Measurements from ENCODE around the gene TMBIM1. TPM values are rescaled to one million over a fixed set of nuclear protein-coding genes. Genes with fewer than 3 reads are reported as not detected.

The TMBIM1 gene
- total RNA-seq, 1 experiment from 2014 or later = 23.5 TPM

DNA sequence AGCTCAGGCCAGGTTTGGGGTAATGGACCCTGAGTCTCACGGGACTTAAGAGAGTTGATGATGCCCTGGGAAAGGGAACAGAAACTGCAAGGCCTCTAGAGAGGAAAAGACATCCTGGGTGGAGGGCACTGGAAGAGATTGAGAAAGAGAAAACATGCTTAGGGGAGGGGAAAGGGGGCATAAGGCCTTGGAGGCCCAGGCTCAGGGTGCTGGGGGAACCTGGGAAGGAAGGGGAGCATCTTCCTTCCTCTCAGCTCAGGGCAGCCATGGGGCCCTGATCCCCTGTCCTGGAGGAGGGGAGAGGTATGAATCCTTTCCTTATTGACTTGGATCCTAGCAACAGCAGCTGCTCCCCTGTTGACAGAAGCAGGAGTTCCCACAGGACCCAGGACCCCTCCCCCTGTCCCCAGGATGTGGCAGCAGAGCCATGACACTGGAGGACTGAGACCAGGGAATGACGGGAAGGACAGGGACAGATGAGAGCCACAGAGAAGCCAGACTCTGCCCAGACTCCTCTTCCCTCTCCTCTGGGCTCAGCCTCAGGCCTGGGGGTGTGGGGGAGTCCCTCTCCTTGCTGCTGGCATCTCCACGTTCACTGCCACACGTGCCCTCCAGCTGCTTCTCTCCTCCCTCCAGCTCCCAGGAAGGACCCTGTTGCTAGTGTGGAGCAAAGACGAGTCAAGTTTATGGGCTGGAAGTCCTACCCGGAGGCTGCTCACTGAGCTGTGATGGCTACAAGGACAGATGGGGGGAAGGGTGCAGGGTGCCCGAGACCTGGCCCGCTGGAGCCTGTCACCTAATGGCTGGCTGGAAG lies 30.7 kb downstream of the TMBIM1 start:
- H3K27ac Mint-ChIP-seq = peak overlapping the region; percentile 45; the same call in 1 of the 2 replicates
- ATAC-seq (no peak), DNase-seq (ENCODE audit: low spot score) (no peak)
- peaks cover 28% of the 10 kb centered on the region for H3K4me1 Mint-ChIP-seq
- H3K9me3 Mint-ChIP-seq = no peaks in the 10 kb centered on the region
- peaks cover 7% of the 10 kb centered on the region for H3K36me3 Mint-ChIP-seq
- H3K4me3 Mint-ChIP-seq = no peak overlapping the region
- peaks cover 3% of the 10 kb centered on the region; the same call in 1 of the 2 replicates for H3K27me3 Mint-ChIP-seq (ENCODE audit: low read depth)
- POLR2A ChIA-PET = no interaction called here
- CTCF ChIA-PET = interaction anchor here (1.0 to 5.8 kb wide), 4 partner anchors 9 to 168 kb away, joined by 3 to 43 read pairs (median 4); partner anchors contain the start of genes AAMP and PNKD
- TF ChIP-seq, protein P1, sequence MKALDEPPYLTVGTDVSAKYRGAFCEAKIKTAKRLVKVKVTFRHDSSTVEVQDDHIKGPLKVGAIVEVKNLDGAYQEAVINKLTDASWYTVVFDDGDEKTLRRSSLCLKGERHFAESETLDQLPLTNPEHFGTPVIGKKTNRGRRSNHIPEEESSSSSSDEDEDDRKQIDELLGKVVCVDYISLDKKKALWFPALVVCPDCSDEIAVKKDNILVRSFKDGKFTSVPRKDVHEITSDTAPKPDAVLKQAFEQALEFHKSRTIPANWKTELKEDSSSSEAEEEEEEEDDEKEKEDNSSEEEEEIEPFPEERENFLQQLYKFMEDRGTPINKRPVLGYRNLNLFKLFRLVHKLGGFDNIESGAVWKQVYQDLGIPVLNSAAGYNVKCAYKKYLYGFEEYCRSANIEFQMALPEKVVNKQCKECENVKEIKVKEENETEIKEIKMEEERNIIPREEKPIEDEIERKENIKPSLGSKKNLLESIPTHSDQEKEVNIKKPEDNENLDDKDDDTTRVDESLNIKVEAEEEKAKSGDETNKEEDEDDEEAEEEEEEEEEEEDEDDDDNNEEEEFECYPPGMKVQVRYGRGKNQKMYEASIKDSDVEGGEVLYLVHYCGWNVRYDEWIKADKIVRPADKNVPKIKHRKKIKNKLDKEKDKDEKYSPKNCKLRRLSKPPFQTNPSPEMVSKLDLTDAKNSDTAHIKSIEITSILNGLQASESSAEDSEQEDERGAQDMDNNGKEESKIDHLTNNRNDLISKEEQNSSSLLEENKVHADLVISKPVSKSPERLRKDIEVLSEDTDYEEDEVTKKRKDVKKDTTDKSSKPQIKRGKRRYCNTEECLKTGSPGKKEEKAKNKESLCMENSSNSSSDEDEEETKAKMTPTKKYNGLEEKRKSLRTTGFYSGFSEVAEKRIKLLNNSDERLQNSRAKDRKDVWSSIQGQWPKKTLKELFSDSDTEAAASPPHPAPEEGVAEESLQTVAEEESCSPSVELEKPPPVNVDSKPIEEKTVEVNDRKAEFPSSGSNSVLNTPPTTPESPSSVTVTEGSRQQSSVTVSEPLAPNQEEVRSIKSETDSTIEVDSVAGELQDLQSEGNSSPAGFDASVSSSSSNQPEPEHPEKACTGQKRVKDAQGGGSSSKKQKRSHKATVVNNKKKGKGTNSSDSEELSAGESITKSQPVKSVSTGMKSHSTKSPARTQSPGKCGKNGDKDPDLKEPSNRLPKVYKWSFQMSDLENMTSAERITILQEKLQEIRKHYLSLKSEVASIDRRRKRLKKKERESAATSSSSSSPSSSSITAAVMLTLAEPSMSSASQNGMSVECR (CRISPR knock-in tag; IDR thresholded peaks at IDR 0.05; ENCODE audit: borderline replicate concordance) = no peak
- TF ChIP-seq, protein P2, sequence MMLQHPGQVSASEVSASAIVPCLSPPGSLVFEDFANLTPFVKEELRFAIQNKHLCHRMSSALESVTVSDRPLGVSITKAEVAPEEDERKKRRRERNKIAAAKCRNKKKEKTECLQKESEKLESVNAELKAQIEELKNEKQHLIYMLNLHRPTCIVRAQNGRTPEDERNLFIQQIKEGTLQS (CRISPR knock-in tag; conservative IDR thresholded peaks at IDR 0.05) = no peak
- TF ChIP-seq NR1H2 (CRISPR knock-in tag; IDR thresholded peaks at IDR 0.05) = no peak
- no peak for TF ChIP-seq MXD4 (CRISPR knock-in tag; IDR thresholded peaks at IDR 0.05; ENCODE audit: borderline replicate concordance)
- no peak for TF ChIP-seq ZNF317 (CRISPR knock-in tag; IDR thresholded peaks at IDR 0.05; ENCODE audit: borderline replicate concordance, low read depth)
- TF ChIP-seq, protein P3, sequence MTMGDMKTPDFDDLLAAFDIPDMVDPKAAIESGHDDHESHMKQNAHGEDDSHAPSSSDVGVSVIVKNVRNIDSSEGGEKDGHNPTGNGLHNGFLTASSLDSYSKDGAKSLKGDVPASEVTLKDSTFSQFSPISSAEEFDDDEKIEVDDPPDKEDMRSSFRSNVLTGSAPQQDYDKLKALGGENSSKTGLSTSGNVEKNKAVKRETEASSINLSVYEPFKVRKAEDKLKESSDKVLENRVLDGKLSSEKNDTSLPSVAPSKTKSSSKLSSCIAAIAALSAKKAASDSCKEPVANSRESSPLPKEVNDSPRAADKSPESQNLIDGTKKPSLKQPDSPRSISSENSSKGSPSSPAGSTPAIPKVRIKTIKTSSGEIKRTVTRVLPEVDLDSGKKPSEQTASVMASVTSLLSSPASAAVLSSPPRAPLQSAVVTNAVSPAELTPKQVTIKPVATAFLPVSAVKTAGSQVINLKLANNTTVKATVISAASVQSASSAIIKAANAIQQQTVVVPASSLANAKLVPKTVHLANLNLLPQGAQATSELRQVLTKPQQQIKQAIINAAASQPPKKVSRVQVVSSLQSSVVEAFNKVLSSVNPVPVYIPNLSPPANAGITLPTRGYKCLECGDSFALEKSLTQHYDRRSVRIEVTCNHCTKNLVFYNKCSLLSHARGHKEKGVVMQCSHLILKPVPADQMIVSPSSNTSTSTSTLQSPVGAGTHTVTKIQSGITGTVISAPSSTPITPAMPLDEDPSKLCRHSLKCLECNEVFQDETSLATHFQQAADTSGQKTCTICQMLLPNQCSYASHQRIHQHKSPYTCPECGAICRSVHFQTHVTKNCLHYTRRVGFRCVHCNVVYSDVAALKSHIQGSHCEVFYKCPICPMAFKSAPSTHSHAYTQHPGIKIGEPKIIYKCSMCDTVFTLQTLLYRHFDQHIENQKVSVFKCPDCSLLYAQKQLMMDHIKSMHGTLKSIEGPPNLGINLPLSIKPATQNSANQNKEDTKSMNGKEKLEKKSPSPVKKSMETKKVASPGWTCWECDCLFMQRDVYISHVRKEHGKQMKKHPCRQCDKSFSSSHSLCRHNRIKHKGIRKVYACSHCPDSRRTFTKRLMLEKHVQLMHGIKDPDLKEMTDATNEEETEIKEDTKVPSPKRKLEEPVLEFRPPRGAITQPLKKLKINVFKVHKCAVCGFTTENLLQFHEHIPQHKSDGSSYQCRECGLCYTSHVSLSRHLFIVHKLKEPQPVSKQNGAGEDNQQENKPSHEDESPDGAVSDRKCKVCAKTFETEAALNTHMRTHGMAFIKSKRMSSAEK (CRISPR knock-in tag; IDR thresholded peaks at IDR 0.05; ENCODE audit: borderline replicate concordance) = no peak
- no peak for TF ChIP-seq ZNF423 (CRISPR knock-in tag; IDR thresholded peaks at IDR 0.05)
- no peak for TF ChIP-seq ZNF232 (CRISPR knock-in tag; IDR thresholded peaks at IDR 0.05)
- no peak for TF ChIP-seq SOX15 (CRISPR knock-in tag; IDR thresholded peaks at IDR 0.05)
- TF ChIP-seq NR3C1 (CRISPR knock-in tag; conservative IDR thresholded peaks at IDR 0.05; ENCODE audit: low read depth) = no peak
- TF ChIP-seq, protein P4, sequence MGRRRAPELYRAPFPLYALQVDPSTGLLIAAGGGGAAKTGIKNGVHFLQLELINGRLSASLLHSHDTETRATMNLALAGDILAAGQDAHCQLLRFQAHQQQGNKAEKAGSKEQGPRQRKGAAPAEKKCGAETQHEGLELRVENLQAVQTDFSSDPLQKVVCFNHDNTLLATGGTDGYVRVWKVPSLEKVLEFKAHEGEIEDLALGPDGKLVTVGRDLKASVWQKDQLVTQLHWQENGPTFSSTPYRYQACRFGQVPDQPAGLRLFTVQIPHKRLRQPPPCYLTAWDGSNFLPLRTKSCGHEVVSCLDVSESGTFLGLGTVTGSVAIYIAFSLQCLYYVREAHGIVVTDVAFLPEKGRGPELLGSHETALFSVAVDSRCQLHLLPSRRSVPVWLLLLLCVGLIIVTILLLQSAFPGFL (CRISPR knock-in tag; IDR thresholded peaks at IDR 0.05; ENCODE audit: borderline replicate concordance) = no peak
- TF ChIP-seq NFATC4 (CRISPR knock-in tag; IDR thresholded peaks at IDR 0.05) = no peak
- no peak for TF ChIP-seq ZNF219 (CRISPR knock-in tag; IDR thresholded peaks at IDR 0.05; ENCODE audit: borderline replicate concordance)
- TF ChIP-seq, protein P5, sequence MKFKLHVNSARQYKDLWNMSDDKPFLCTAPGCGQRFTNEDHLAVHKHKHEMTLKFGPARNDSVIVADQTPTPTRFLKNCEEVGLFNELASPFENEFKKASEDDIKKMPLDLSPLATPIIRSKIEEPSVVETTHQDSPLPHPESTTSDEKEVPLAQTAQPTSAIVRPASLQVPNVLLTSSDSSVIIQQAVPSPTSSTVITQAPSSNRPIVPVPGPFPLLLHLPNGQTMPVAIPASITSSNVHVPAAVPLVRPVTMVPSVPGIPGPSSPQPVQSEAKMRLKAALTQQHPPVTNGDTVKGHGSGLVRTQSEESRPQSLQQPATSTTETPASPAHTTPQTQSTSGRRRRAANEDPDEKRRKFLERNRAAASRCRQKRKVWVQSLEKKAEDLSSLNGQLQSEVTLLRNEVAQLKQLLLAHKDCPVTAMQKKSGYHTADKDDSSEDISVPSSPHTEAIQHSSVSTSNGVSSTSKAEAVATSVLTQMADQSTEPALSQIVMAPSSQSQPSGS (CRISPR knock-in tag; IDR thresholded peaks at IDR 0.05; ENCODE audit: borderline replicate concordance, low read depth) = no peak
- no peak for TF ChIP-seq ELF4 (CRISPR knock-in tag; IDR thresholded peaks at IDR 0.05; ENCODE audit: low read depth)
- no peak for TF ChIP-seq CREB1 (CRISPR knock-in tag; IDR thresholded peaks at IDR 0.05)
- TF ChIP-seq HMGA2 (CRISPR knock-in tag; IDR thresholded peaks at IDR 0.05) = no peak
- TF ChIP-seq, protein P6, sequence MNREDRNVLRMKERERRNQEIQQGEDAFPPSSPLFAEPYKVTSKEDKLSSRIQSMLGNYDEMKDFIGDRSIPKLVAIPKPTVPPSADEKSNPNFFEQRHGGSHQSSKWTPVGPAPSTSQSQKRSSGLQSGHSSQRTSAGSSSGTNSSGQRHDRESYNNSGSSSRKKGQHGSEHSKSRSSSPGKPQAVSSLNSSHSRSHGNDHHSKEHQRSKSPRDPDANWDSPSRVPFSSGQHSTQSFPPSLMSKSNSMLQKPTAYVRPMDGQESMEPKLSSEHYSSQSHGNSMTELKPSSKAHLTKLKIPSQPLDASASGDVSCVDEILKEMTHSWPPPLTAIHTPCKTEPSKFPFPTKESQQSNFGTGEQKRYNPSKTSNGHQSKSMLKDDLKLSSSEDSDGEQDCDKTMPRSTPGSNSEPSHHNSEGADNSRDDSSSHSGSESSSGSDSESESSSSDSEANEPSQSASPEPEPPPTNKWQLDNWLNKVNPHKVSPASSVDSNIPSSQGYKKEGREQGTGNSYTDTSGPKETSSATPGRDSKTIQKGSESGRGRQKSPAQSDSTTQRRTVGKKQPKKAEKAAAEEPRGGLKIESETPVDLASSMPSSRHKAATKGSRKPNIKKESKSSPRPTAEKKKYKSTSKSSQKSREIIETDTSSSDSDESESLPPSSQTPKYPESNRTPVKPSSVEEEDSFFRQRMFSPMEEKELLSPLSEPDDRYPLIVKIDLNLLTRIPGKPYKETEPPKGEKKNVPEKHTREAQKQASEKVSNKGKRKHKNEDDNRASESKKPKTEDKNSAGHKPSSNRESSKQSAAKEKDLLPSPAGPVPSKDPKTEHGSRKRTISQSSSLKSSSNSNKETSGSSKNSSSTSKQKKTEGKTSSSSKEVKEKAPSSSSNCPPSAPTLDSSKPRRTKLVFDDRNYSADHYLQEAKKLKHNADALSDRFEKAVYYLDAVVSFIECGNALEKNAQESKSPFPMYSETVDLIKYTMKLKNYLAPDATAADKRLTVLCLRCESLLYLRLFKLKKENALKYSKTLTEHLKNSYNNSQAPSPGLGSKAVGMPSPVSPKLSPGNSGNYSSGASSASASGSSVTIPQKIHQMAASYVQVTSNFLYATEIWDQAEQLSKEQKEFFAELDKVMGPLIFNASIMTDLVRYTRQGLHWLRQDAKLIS (CRISPR knock-in tag; IDR thresholded peaks at IDR 0.05; ENCODE audit: borderline replicate concordance) = no peak
- no peak for TF ChIP-seq ZNF263 (CRISPR knock-in tag; IDR thresholded peaks at IDR 0.05; ENCODE audit: low read depth)

Measured in WTC11 (cell line).